Naive thymus-derived CD4-positive, alpha-beta T cell (primary cell): Measurements from ENCODE around the gene MGA. TPM values are rescaled to one million over a fixed set of nuclear protein-coding genes. Genes with fewer than 3 reads are reported as not detected.

Experiments
- ATAC-seq: fragments of 150-1000 bp; cut with Tn5 transposase; 2 replicates; pipeline ENCODE4 v1.10.0; 2021; ENCODE audit warnings: mild to moderate bottlenecking, moderate library complexity
- CTCF ChIA-PET: fragments of 350-600 bp; sonication (Branson Sonifier 250); formaldehyde crosslinking; loops from one replicate; lab custom pipeline; 2021; ENCODE audit warnings: antibody characterized with exemption; lab: Charles Lee
- POLR2A ChIA-PET: fragments of 350-600 bp; sonication (Branson Sonifier 250); formaldehyde crosslinking; loops from one replicate; lab custom pipeline; 2021; ENCODE audit warnings: antibody characterized with exemption, inconsistent platforms; lab: Charles Lee
- DNase-seq, 9 donors: peaks; one replicate each; pipeline versions ENCODE4 v3.0.0 to v3.0.0-alpha.2; 2020 to 2022; ENCODE audit warnings: mixed read lengths in 1 of 9
- H3K27ac ChIP-seq: one replicate; pipeline ENCODE4 v1.7.0; 2013; ENCODE audit warnings: mild to moderate bottlenecking, low read depth, low read length, moderate library complexity
- H3K27me3 ChIP-seq, 2 donors: one replicate each; pipeline ENCODE4 v1.7.0; 2013; ENCODE audit warnings: low read length in 2 of 2, mild to moderate bottlenecking in 2 of 2, moderate library complexity in 2 of 2; ENCODE audit not compliant: control insufficient read depth in 2 of 2, insufficient read depth in 2 of 2
- H3K36me3 ChIP-seq, 3 experiments: 1 replicate in 2 of 3; 2 replicates in 1 of 3; pipeline ENCODE4 v1.7.0; 2013; ENCODE audit warnings: low read length in 3 of 3, mild to moderate bottlenecking in 3 of 3, moderate library complexity in 1 of 3; ENCODE audit not compliant: insufficient read depth in 3 of 3, control insufficient read depth in 2 of 3
- H3K4me1 ChIP-seq, 2 donors: one replicate each; pipeline ENCODE4 v1.7.0; 2013; ENCODE audit warnings: low read length in 2 of 2, mild to moderate bottlenecking in 2 of 2, moderate library complexity in 1 of 2; ENCODE audit not compliant: control insufficient read depth in 2 of 2, insufficient read depth in 2 of 2
- H3K4me3 ChIP-seq: 2 replicates; pipeline ENCODE4 v1.7.0; 2013; ENCODE audit warnings: mild to moderate bottlenecking, low read length
- H3K9me3 ChIP-seq, 3 experiments: 1 replicate in 2 of 3; 2 replicates in 1 of 3; pipeline ENCODE4 v1.7.0; 2013; ENCODE audit warnings: low read length in 3 of 3; ENCODE audit not compliant: control insufficient read depth in 2 of 3
- H3K27ac Mint-ChIP-seq, 9 donors: one replicate each; pipeline ENCODE4 v1.8.0; 2020 to 2022; ENCODE audit warnings: mixed read lengths in 9 of 9, mild to moderate bottlenecking in 8 of 9, moderate library complexity in 5 of 9, inconsistent platforms in 2 of 9
- H3K27me3 Mint-ChIP-seq, 5 donors: one replicate each; pipeline ENCODE4 v1.8.0; 2021 to 2022; ENCODE audit warnings: mixed read lengths in 5 of 5, mild to moderate bottlenecking in 1 of 5
- H3K36me3 Mint-ChIP-seq, 5 donors: one replicate each; pipeline ENCODE4 v1.8.0; 2020 to 2022; ENCODE audit warnings: mixed read lengths in 5 of 5, mild to moderate bottlenecking in 3 of 5, inconsistent platforms in 1 of 5
- H3K4me1 Mint-ChIP-seq, 7 donors: one replicate each; pipeline ENCODE4 v1.8.0; 2020 to 2022; ENCODE audit warnings: mixed read lengths in 7 of 7, mild to moderate bottlenecking in 3 of 7, inconsistent platforms in 1 of 7
- H3K4me3 Mint-ChIP-seq, 10 donors: one replicate each; pipeline ENCODE4 v1.8.0; 2020 to 2022; ENCODE audit warnings: mild to moderate bottlenecking in 10 of 10, mixed read lengths in 10 of 10, moderate library complexity in 6 of 10, inconsistent platforms in 2 of 10
- H3K9me3 Mint-ChIP-seq, 11 donors: one replicate each; pipeline ENCODE4 v1.8.0; 2020 to 2022; ENCODE audit warnings: mixed read lengths in 11 of 11, mild to moderate bottlenecking in 4 of 11, inconsistent platforms in 1 of 11, moderate library complexity in 1 of 11
- intact Hi-C, 2 donors: fragments of 100-400 bp; cut with micrococcal nuclease; formaldehyde crosslinking; loops; one replicate each; pipeline ENCODE4 v1.15.1; 2023
- polyA plus RNA-seq, 2 donors: library from polyadenylated mRNA; unstranded; fragments of 300-500 nt; fragmentation: Illumina TruSeq; gene quantifications; one replicate each; pipeline ENCODE4 v1.2.3, GENCODE V29; 2021
- total RNA-seq, 6 experiments: library from RNA in 5 of 6; stranded (reverse) in 5 of 6; gene quantifications; 1 replicate in 5 of 6; 2 replicates in 1 of 6; pipeline ENCODE4 v1.2.3 and lab custom pipeline; 2021 to 2026

Gene MGA
- total and polyA plus RNA-seq, 7 experiments from 2014 or later = 12.7 to 73.8 (median 46.9) TPM

- H3K36me3 Mint-ChIP-seq = peaks cover 0 to 42% (median 11%) of the 10 kb centered on the region in 5 donors
- no peaks in the 10 kb centered on the region for H3K27me3 ChIP-seq
- no peak overlapping the region for H3K27ac Mint-ChIP-seq
- H3K27me3 Mint-ChIP-seq = no peaks in the 10 kb centered on the region
- H3K4me3 Mint-ChIP-seq = no peak overlapping the region
- ATAC-seq (no peak), DNase-seq (no peak)
- H3K36me3 ChIP-seq = peaks cover 0 to 59% (median 0%) of the 10 kb centered on the region in 3 experiments
- POLR2A ChIA-PET = interaction anchor here (1.7 kb wide), 1 partner anchor 40 kb away, joined by 13 read pairs; the partner anchor contains the start of gene MAPKBP1
- H3K9me3 ChIP-seq = no peaks in the 10 kb centered on the region
- H3K27ac ChIP-seq = no peak overlapping the region
- intact Hi-C loops = no loop called here
- peaks cover 0 to 3% of the 10 kb centered on the region in 2 donors for H3K4me1 ChIP-seq
- CTCF ChIA-PET = interaction anchor here (0.5 to 5.8 kb wide), 9 partner anchors 25 to 210 kb away, joined by 3 to 180 read pairs (median 3); partner anchors contain the start of genes MAPKBP1 and PLA2G4B
- H3K4me1 Mint-ChIP-seq = peaks cover 8 to 24% (median 12%) of the 10 kb centered on the region in 7 donors
- no peak overlapping the region for H3K4me3 ChIP-seq
- no peaks in the 10 kb centered on the region for H3K9me3 Mint-ChIP-seq
These were observed 153.2 kb downstream of the MGA start for GRCh38 chr15:41813426-41813825.

GRCh38 chr15:41814534-41814933 lies 154.3 kb downstream of the MGA start:
- H3K27ac Mint-ChIP-seq = no peak overlapping the region
- Histone ChIP-seq H3K9me3 (no peaks in the 10 kb centered on the region), H3K36me3 (peaks cover 0 to 70% (median 0%) of the 10 kb centered on the region in 3 experiments), H3K4me3 (no peak overlapping the region), H3K4me1 (peaks cover 0 to 3% of the 10 kb centered on the region in 2 donors), H3K27me3 (no peaks in the 10 kb centered on the region), H3K27ac (no peak overlapping the region)
- ChIA-PET CTCF (no interaction called here), POLR2A (interaction anchor here (1.7 kb wide), 1 partner anchor 41 kb away, joined by 13 read pairs; the partner anchor contains the start of gene MAPKBP1)
- H3K4me1 Mint-ChIP-seq = peaks cover 7 to 24% (median 12%) of the 10 kb centered on the region in 7 donors
- H3K27me3 Mint-ChIP-seq = no peaks in the 10 kb centered on the region
- no peak overlapping the region for H3K4me3 Mint-ChIP-seq
- intact Hi-C loops = no loop called here
- no peak for DNase-seq
- no peaks in the 10 kb centered on the region for H3K9me3 Mint-ChIP-seq
- ATAC-seq = no peak
- peaks cover 0 to 50% (median 12%) of the 10 kb centered on the region in 5 donors for H3K36me3 Mint-ChIP-seq

GRCh38 chr15:41816788-41817187 lies 156.6 kb downstream of the MGA start:
- peaks cover 0 to 60% (median 12%) of the 10 kb centered on the region in 5 donors for H3K36me3 Mint-ChIP-seq
- H3K4me3 Mint-ChIP-seq = no peak overlapping the region
- CTCF ChIA-PET = interaction anchor here (0.5 to 0.9 kb wide), 3 partner anchors 15 to 213 kb away, joined by 3 to 4 read pairs (median 3); no protein-coding TSS in a partner anchor
- no peak overlapping the region for H3K27ac Mint-ChIP-seq
- H3K4me3 ChIP-seq = no peak overlapping the region
- intact Hi-C loops = no loop called here
- peaks cover 0 to 93% (median 0%) of the 10 kb centered on the region in 3 experiments for H3K36me3 ChIP-seq
- H3K9me3 Mint-ChIP-seq = no peaks in the 10 kb centered on the region
- peaks cover 0 to 2% of the 10 kb centered on the region in 2 donors for H3K4me1 ChIP-seq
- peaks cover 0 to 7% (median under 1%) of the 10 kb centered on the region in 7 donors for H3K4me1 Mint-ChIP-seq
- no peaks in the 10 kb centered on the region for H3K27me3 Mint-ChIP-seq
- no peak for DNase-seq
- H3K27me3 ChIP-seq = no peaks in the 10 kb centered on the region
- no peaks in the 10 kb centered on the region for H3K9me3 ChIP-seq
- no peak overlapping the region for H3K27ac ChIP-seq
- POLR2A ChIA-PET = no interaction called here
- ATAC-seq = no peak

- CTCF ChIA-PET = interaction anchor here (0.6 kb wide), 1 partner anchor 15 kb away, joined by 3 read pairs; no protein-coding TSS in a partner anchor
- Histone ChIP-seq H3K4me1 (no peaks in the 10 kb centered on the region), H3K27me3 (no peaks in the 10 kb centered on the region), H3K4me3 (no peak overlapping the region), H3K36me3 (peaks cover 0 to 97% (median 0%) of the 10 kb centered on the region in 3 experiments), H3K27ac (no peak overlapping the region), H3K9me3 (no peaks in the 10 kb centered on the region)
- H3K36me3 Mint-ChIP-seq = peaks cover 0 to 60% (median 12%) of the 10 kb centered on the region in 5 donors
- H3K9me3 Mint-ChIP-seq = no peaks in the 10 kb centered on the region
- POLR2A ChIA-PET = no interaction called here
- intact Hi-C loops = no loop called here
- peaks cover 0 to 3% (median 0%) of the 10 kb centered on the region in 7 donors for H3K4me1 Mint-ChIP-seq
- no peak for DNase-seq
- ATAC-seq = no peak
- H3K4me3 Mint-ChIP-seq = no peak overlapping the region
- H3K27me3 Mint-ChIP-seq = no peaks in the 10 kb centered on the region
- no peak overlapping the region for H3K27ac Mint-ChIP-seq
These were observed 157.1 kb downstream of the MGA start for GRCh38 chr15:41817327-41817726.

DNA sequence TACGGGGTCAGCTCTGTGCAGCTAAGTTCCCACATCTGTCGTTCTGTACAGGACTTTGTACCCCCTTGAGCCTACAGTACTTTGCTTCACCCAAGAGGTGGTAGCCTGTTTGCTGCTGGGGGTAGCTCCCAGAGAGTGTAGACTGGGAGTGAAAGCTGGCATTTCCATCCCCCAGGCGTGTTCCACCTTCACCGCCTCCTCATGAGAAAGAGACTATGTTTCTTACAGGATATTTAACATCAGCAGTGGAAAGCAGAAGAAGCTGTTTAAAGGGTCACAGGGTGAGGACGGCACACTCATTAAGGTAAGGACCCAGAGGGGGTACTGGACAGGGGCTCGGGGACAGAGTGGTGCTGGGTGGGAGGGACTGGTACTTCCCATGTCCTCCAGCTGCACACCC lies 157.6 kb downstream of the MGA start:
- Mint-ChIP-seq H3K36me3 (peaks cover 0 to 58% (median 12%) of the 10 kb centered on the region in 5 donors), H3K4me3 (no peak overlapping the region)

DNA sequence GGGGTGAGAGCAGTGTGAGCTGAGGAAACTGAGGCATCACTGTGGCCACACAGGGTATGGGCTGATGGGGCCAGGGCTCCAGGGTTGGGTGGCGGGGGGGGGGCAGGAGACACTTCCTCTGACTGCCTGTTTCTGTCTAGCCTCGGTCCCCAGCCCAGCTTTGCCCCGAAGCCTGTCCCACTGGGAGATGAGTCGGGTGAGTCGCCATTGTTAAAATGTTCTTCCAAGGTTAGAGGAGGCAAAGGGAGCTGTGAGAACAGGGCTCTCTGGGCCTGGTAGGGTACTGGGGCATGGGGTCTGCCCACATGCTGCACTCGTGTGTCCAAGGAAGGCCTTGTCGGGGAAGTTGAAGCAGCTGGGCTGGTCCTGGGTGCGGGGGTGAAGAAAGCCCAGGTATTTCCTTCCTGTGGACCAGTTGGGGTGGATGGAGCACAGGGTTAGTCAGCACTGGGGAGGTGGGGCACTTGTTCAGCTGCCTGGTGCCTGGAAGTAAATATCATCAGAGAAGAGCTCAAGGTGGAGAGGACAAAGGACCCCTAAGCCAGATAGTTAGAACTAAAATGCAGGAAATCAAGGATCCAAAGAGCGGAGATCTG lies 159.3 kb downstream of the MGA start:
- Histone ChIP-seq H3K9me3 (no peaks in the 10 kb centered on the region), H3K4me3 (no peak overlapping the region), H3K36me3 (peaks cover 0 to 96% (median 0%) of the 10 kb centered on the region in 3 experiments), H3K4me1 (no peaks in the 10 kb centered on the region), H3K27ac (no peak overlapping the region), H3K27me3 (no peaks in the 10 kb centered on the region)
- Mint-ChIP-seq H3K27me3 (no peaks in the 10 kb centered on the region), H3K36me3 (peaks cover 0 to 48% (median 11%) of the 10 kb centered on the region in 5 donors), H3K4me1 (peaks cover 0 to 2% (median 0%) of the 10 kb centered on the region in 7 donors), H3K9me3 (no peaks in the 10 kb centered on the region), H3K27ac (no peak overlapping the region), H3K4me3 (no peak overlapping the region)
- POLR2A ChIA-PET = no interaction called here
- intact Hi-C loops = no loop called here
- ATAC-seq (no peak), DNase-seq (no peak)
- CTCF ChIA-PET = interaction anchor here (0.7 kb wide), 1 partner anchor 1140 kb away, joined by 3 read pairs; no protein-coding TSS in a partner anchor

More for the DNA sequence above, 157.6 kb downstream of the MGA start:
- H3K4me3 ChIP-seq = no peak overlapping the region
- peaks cover 0 to 97% (median 0%) of the 10 kb centered on the region in 3 experiments for H3K36me3 ChIP-seq
- H3K27me3 ChIP-seq = no peaks in the 10 kb centered on the region
- Mint-ChIP-seq H3K27ac (no peak overlapping the region), H3K4me1 (peaks cover 0 to 2% (median 0%) of the 10 kb centered on the region in 7 donors), H3K9me3 (no peaks in the 10 kb centered on the region), H3K27me3 (no peaks in the 10 kb centered on the region)
- ATAC-seq (no peak), DNase-seq (no peak)
- no peaks in the 10 kb centered on the region for H3K9me3 ChIP-seq
- POLR2A ChIA-PET = no interaction called here
- CTCF ChIA-PET = interaction anchor here (0.6 to 0.8 kb wide), 2 partner anchors 14 to 41 kb away, joined by 3 read pairs; no protein-coding TSS in a partner anchor
- intact Hi-C loops = no loop called here
- H3K27ac ChIP-seq = no peak overlapping the region
- no peaks in the 10 kb centered on the region for H3K4me1 ChIP-seq
